ENCODE measurements around the gene ZNF189. TPM values are rescaled to one million over a fixed set of nuclear protein-coding genes. Genes with fewer than 3 reads are reported as not detected.

Gene ZNF189
- polyA plus RNA-seq, 3 donors, result 0.72 to 1.8 (median 1.2) TPM

DNA sequence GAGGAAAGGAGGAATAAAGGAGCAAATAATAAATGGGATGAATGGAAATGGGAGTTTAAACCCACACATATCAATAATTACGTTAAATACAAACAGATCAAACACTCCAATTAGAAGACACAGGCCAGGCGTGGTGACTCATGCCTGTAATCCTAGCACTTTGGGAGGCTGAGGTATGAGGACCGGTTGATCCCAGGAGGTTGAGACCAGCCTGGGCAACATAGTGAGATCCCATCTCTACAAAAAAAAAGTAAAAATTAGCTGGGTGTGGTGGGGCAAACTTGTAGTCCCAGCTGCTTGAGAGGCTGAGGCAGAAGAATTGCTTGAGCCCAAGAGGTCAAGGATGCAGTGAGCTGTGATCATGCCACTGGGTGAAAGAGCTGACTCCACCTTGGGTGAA is 17.5 kb upstream of the ZNF189 start:
- Histone ChIP-seq H3K27me3 (ENCODE audit: control insufficient read depth in 2 of 2, insufficient read depth in 2 of 2, low read length in 2 of 2) (no peaks in the 10 kb centered on the region), H3K9me3 (replicated peaks in 1 of 2; ENCODE audit: control insufficient read depth in 1 of 2, insufficient read depth in 1 of 2, low read length in 2 of 2) (peaks cover 12 to 15% of the 10 kb centered on the region in 2 donors), H4K20me1 (ENCODE audit: insufficient read depth, low read length) (no peaks in the 10 kb centered on the region), H3K4me3 (replicated peaks in 1 of 3; ENCODE audit: low read depth in 2 of 3, low read length in 3 of 3) (no peak overlapping the region), H3K79me2 (ENCODE audit: insufficient read depth, low read length) (no peaks in the 10 kb centered on the region), H3K36me3 (replicated peaks in 1 of 2; ENCODE audit: control insufficient read depth in 1 of 2, insufficient read depth in 2 of 2, low read length in 2 of 2) (no peaks in the 10 kb centered on the region), H3K9ac (ENCODE audit: insufficient read depth, low read length, poor library complexity, severe bottlenecking) (no peak overlapping the region), H2AFZ (ENCODE audit: insufficient read depth, low read depth, low read length, poor library complexity, severe bottlenecking) (no peak overlapping the region), H3K4me1 (ENCODE audit: control insufficient read depth in 1 of 2, insufficient read depth in 2 of 2, low read length in 2 of 2) (no peaks in the 10 kb centered on the region), H3K27ac (ENCODE audit: low read depth in 1 of 2, low read length in 2 of 2) (no peak overlapping the region), H3K4me2 (replicated peaks; ENCODE audit: extremely low read depth, low read length, poor library complexity, severe bottlenecking) (no peak overlapping the region)
- Mint-ChIP-seq H3K4me1 (no peaks in the 10 kb centered on the region), H3K36me3 (peaks cover 0 to 7% of the 10 kb centered on the region in 2 donors), H3K27ac (no peak overlapping the region), H3K9me3 (peaks cover 11 to 26% (median 22%) of the 10 kb centered on the region in 7 donors), H3K27me3 (ENCODE audit: low read depth in 3 of 3) (peaks cover 0 to 3% (median 3%) of the 10 kb centered on the region in 3 donors), H3K4me3 (no peak overlapping the region)
- TF ChIP-seq, protein P1, sequence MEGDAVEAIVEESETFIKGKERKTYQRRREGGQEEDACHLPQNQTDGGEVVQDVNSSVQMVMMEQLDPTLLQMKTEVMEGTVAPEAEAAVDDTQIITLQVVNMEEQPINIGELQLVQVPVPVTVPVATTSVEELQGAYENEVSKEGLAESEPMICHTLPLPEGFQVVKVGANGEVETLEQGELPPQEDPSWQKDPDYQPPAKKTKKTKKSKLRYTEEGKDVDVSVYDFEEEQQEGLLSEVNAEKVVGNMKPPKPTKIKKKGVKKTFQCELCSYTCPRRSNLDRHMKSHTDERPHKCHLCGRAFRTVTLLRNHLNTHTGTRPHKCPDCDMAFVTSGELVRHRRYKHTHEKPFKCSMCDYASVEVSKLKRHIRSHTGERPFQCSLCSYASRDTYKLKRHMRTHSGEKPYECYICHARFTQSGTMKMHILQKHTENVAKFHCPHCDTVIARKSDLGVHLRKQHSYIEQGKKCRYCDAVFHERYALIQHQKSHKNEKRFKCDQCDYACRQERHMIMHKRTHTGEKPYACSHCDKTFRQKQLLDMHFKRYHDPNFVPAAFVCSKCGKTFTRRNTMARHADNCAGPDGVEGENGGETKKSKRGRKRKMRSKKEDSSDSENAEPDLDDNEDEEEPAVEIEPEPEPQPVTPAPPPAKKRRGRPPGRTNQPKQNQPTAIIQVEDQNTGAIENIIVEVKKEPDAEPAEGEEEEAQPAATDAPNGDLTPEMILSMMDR (IDR thresholded peaks at IDR 0.05), result no peak
- intact Hi-C loops (cut with micrococcal nuclease), result no loop called here
- no CpG with 5 or more reads among the region's 3 CpGs for WGBS (ENCODE audit: insufficient coverage)
- no peak for DNase-seq

DNA sequence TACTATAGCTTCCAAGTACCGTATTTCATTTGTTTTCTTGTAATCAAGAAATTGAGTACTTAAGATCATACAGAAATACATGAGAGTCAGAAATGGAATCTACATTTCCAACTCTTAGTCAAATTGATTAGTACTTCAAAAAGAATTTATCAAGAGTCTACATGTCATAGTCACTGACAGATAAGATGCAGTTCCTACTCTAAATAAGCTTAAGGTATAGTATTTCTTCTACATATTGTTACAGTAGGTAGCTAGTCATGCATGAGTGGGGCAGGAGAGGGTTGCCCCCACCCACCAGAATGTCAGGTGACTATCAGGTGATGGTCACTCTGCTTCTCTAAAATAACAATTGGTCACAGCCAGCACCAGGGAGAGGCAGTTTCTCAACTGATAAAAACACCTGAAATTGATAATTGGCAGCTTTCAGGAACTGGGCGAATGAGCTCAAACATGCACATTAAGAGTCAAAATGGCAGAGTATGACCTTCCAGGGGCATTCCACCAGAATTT is 16.8 kb upstream of the ZNF189 start:
- Histone ChIP-seq H2AFZ (ENCODE audit: insufficient read depth, low read depth, low read length, poor library complexity, severe bottlenecking) (no peak overlapping the region), H3K27me3 (ENCODE audit: control insufficient read depth in 2 of 2, insufficient read depth in 2 of 2, low read length in 2 of 2) (no peaks in the 10 kb centered on the region), H3K4me2 (replicated peaks; ENCODE audit: extremely low read depth, low read length, poor library complexity, severe bottlenecking) (no peak overlapping the region), H3K4me3 (replicated peaks in 1 of 3; ENCODE audit: low read depth in 2 of 3, low read length in 3 of 3) (no peak overlapping the region), H3K27ac (ENCODE audit: low read depth in 1 of 2, low read length in 2 of 2) (no peak overlapping the region), H3K9ac (ENCODE audit: insufficient read depth, low read length, poor library complexity, severe bottlenecking) (no peak overlapping the region), H3K79me2 (ENCODE audit: insufficient read depth, low read length) (no peaks in the 10 kb centered on the region), H4K20me1 (ENCODE audit: insufficient read depth, low read length) (no peaks in the 10 kb centered on the region), H3K36me3 (replicated peaks in 1 of 2; ENCODE audit: control insufficient read depth in 1 of 2, insufficient read depth in 2 of 2, low read length in 2 of 2) (peaks cover 0 to 2% of the 10 kb centered on the region in 2 donors), H3K4me1 (ENCODE audit: control insufficient read depth in 1 of 2, insufficient read depth in 2 of 2, low read length in 2 of 2) (no peaks in the 10 kb centered on the region), H3K9me3 (replicated peaks in 1 of 2; ENCODE audit: control insufficient read depth in 1 of 2, insufficient read depth in 1 of 2, low read length in 2 of 2) (peaks cover 12 to 15% of the 10 kb centered on the region in 2 donors)
- Mint-ChIP-seq H3K27me3 (ENCODE audit: low read depth in 3 of 3) (peaks cover 0 to 3% (median 3%) of the 10 kb centered on the region in 3 donors), H3K9me3 (peaks cover 11 to 26% (median 21%) of the 10 kb centered on the region in 7 donors), H3K4me3 (no peak overlapping the region), H3K27ac (no peak overlapping the region), H3K4me1 (no peaks in the 10 kb centered on the region), H3K36me3 (peaks cover 0 to 7% of the 10 kb centered on the region in 2 donors)
- no peak for DNase-seq
- TF ChIP-seq, protein P1 (IDR thresholded peaks at IDR 0.05), result no peak
- intact Hi-C loops (cut with micrococcal nuclease), result no loop called here
- WGBS (ENCODE audit: insufficient coverage), result no CpG with 5 or more reads among the region's 2 CpGs

Data from CD14-positive monocyte (primary cell).